ENCODE results near the gene HDHD3. TPM values are rescaled to one million over a fixed set of nuclear protein-coding genes. Genes with fewer than 3 reads are reported as not detected.
"Not testable (repeated sequence)": the region's sequence is repeated elsewhere in the genome, so short reads cannot be mapped to it uniquely, and the experiment has no call there.

HDHD3 gene
- total RNA-seq, 8 experiments from 2014 or later = 6.3 to 15.1 (median 9.0) TPM

- WGBS, 10 experiments = 34 to 93% (median 63%) methylated on average over 1 to 10 of the region's 13 CpGs; no CpG with 5 or more reads in 1 of the 10 experiments
- no peak overlapping the region for H3K27ac ChIP-seq
- in situ Hi-C loops (cut with MboI; ENCODE audit: low pct_unique_long_range_greater_than_20kb in 2 of 9, low sequenced_read_pairs in 9 of 9, unreplicated experiment in 9 of 9) = no loop called here
- no peaks in the 10 kb centered on the region for H3K4me1 ChIP-seq (replicated peaks in 1 of 2)
- H3K4me3 ChIP-seq = no peak overlapping the region
- ATAC-seq (replicated peaks in 6 of 8) = no peak
Observed at GRCh38 chr9:113368982-113369854, 7.6 kb downstream of the HDHD3 start.

DNA sequence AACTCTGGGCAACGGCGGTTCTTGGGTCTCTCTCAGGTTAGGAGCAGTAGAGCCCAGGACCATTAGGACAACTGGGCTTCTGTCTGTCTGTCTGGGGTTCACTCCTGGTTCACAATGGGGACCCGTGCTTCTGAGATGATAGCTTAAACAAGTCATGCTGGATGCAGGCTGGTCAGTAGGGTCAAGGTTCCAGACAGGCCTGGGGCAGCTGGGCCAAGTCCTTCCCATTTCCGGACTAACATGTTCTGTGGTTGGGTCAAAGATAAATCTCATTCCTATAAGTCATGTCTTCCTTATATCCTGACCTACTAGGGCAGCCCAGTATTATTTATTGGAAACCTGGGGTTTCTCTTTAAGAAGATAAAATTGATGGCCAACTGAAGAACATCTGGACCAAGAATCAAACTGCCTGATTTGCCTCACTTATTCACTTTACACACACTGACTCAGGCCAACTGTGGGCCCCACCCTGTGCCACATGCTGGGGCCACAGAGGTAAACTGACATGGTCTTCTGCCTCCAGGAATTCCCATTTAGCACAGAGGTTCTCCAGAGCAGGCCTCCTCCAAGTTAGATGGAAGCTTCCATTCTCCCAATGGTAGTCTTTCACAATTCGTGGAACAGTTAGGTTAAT lies 8.3 kb downstream of the HDHD3 start:
- 52 to 93% (median 83%) methylated on average over 1 to 5 of the region's 5 CpGs; no CpG with 5 or more reads in 2 of the 10 experiments for WGBS, 10 experiments
- Histone ChIP-seq H3K4me1 (replicated peaks in 1 of 2) (no peaks in the 10 kb centered on the region), H3K27ac (no peak overlapping the region), H3K4me3 (no peak overlapping the region)
- ATAC-seq (replicated peaks in 6 of 8) = peak in 2 of 8 experiments; percentile 39 to 52
- in situ Hi-C loops (cut with MboI; ENCODE audit: low pct_unique_long_range_greater_than_20kb in 2 of 9, low sequenced_read_pairs in 9 of 9, unreplicated experiment in 9 of 9) = no loop called here

GRCh38 chr9:113365652-113366051 lies 11.1 kb downstream of the HDHD3 start:
- WGBS, 10 experiments = 50 to 95% (median 75%) methylated on average over 1 to 3 of the region's 3 CpGs; no CpG with 5 or more reads in 3 of the 10 experiments
- in situ Hi-C loops (cut with MboI; ENCODE audit: low pct_unique_long_range_greater_than_20kb in 2 of 9, low sequenced_read_pairs in 9 of 9, unreplicated experiment in 9 of 9); H3K4me3 ChIP-seq; H3K4me1 ChIP-seq (replicated peaks in 1 of 2); H3K27ac ChIP-seq; ATAC-seq (replicated peaks in 6 of 8): not testable (repeated sequence)

GRCh38 chr9:113364951-113365350 lies 11.8 kb downstream of the HDHD3 start:
- in situ Hi-C loops (cut with MboI; ENCODE audit: low pct_unique_long_range_greater_than_20kb in 2 of 9, low sequenced_read_pairs in 9 of 9, unreplicated experiment in 9 of 9) = no loop called here
- Histone ChIP-seq H3K4me3 (no peak overlapping the region), H3K27ac (no peak overlapping the region), H3K4me1 (replicated peaks in 1 of 2) (no peaks in the 10 kb centered on the region)
- 19 to 100% (median 86%) methylated on average over 1 of the region's 1 CpG; no CpG with 5 or more reads in 3 of the 10 experiments for WGBS, 10 experiments
- no peak for ATAC-seq (replicated peaks in 6 of 8)

DNA sequence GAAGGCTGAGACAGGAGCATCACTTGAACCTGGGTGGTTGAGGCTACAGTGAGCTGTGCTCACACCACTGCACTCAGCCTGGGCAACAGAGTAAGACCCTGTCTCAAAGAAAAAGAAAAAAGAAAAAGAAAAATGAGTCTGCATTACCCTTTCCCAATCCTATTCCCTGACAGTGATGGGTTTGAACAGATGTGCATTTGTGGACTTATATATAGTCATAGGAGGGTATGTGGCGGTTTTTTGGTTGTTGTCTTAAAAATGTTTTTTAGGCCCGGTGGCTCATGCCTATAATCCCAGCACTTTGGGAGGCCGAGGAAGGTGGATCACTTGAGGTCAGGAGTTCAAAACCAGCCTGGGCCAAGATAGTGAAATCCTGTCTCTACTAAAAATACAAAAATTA lies 13.4 kb downstream of the HDHD3 start:
- WGBS, 10 experiments = 62 to 100% (median 100%) methylated on average over 1 to 3 of the region's 3 CpGs; no CpG with 5 or more reads in 5 of the 10 experiments

GRCh38 chr9:113361304-113362018 lies 15.3 kb downstream of the HDHD3 start:
- in situ Hi-C loops (cut with MboI; ENCODE audit: low pct_unique_long_range_greater_than_20kb in 2 of 9, low sequenced_read_pairs in 9 of 9, unreplicated experiment in 9 of 9) = no loop called here
- ATAC-seq (replicated peaks in 6 of 8) = peak in 1 of 8 experiments; percentile 31
- 14 to 70% (median 59%) methylated on average over 1 to 6 of the region's 7 CpGs; no CpG with 5 or more reads in 1 of the 10 experiments for WGBS, 10 experiments

More for the DNA sequence above, 13.4 kb downstream of the HDHD3 start:
- no peaks in the 10 kb centered on the region for H3K4me1 ChIP-seq (replicated peaks in 1 of 2)
- no peak overlapping the region for H3K4me3 ChIP-seq
- ATAC-seq (replicated peaks in 6 of 8) = no peak
- no peak overlapping the region for H3K27ac ChIP-seq
- in situ Hi-C loops (cut with MboI; ENCODE audit: low pct_unique_long_range_greater_than_20kb in 2 of 9, low sequenced_read_pairs in 9 of 9, unreplicated experiment in 9 of 9) = no loop called here

DNA sequence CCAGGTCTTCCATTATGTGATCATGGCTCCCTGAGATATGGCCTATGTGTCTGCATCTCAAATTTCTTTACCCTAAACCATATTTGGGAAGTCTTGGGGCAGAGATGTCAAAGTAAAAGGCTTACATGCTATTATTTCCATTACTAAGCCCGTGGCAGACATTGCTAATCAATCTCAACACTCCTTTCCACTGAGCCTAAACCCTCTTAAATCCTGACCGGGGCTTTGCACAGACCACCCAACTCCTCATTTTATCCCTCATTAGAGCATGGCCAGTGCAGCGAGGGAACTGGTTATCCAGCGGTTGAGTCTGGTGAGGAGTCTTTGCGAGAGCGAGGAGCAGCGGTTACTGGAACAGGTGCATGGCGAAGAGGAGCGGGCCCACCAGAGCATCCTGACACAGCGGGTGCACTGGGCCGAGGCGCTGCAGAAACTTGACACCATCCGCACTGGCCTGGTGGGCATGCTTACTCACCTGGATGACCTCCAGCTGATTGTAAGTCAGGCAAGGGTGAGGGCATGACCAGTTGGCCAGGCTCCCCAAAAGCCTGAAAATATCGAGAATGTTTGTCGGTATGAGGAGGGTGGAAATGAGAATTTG lies 16.4 kb downstream of the HDHD3 start:
- WGBS, 10 experiments = 0 to 85% (median 73%) methylated on average over 1 to 8 of the region's 15 CpGs; no CpG with 5 or more reads in 4 of the 10 experiments
- Histone ChIP-seq H3K4me3 (no peak overlapping the region), H3K4me1 (replicated peaks in 1 of 2) (no peaks in the 10 kb centered on the region), H3K27ac (no peak overlapping the region)
- no peak for ATAC-seq (replicated peaks in 6 of 8)
- in situ Hi-C loops (cut with MboI; ENCODE audit: low pct_unique_long_range_greater_than_20kb in 2 of 9, low sequenced_read_pairs in 9 of 9, unreplicated experiment in 9 of 9) = no loop called here

More at GRCh38 chr9:113361304-113362018, 15.3 kb downstream of the HDHD3 start:
- Histone ChIP-seq H3K4me1 (replicated peaks in 1 of 2) (no peaks in the 10 kb centered on the region), H3K27ac (no peak overlapping the region), H3K4me3 (no peak overlapping the region)

GRCh38 chr9:113359385-113359784 lies 17.4 kb downstream of the HDHD3 start:
- no peak for ATAC-seq (replicated peaks in 6 of 8)
- WGBS, 10 experiments = 0 to 100% (median 69%) methylated on average over 1 of the region's 1 CpG; no CpG with 5 or more reads in 6 of the 10 experiments
- in situ Hi-C loops (cut with MboI; ENCODE audit: low pct_unique_long_range_greater_than_20kb in 2 of 9, low sequenced_read_pairs in 9 of 9, unreplicated experiment in 9 of 9) = no loop called here

GRCh38 chr9:113356686-113357292 lies 20.0 kb downstream of the HDHD3 start:
- ATAC-seq (replicated peaks in 6 of 8) = no peak
- Histone ChIP-seq H3K4me1 (replicated peaks in 1 of 2) (no peaks in the 10 kb centered on the region), H3K4me3 (no peak overlapping the region), H3K27ac (no peak overlapping the region)
- in situ Hi-C loops (cut with MboI; ENCODE audit: low pct_unique_long_range_greater_than_20kb in 2 of 9, low sequenced_read_pairs in 9 of 9, unreplicated experiment in 9 of 9) = no loop called here
- WGBS, 10 experiments = 6 to 83% (median 50%) methylated on average over 1 to 6 of the region's 7 CpGs; no CpG with 5 or more reads in 1 of the 10 experiments

More at GRCh38 chr9:113359385-113359784, 17.4 kb downstream of the HDHD3 start:
- H3K4me1 ChIP-seq (replicated peaks in 1 of 2) = no peaks in the 10 kb centered on the region
- H3K4me3 ChIP-seq = no peak overlapping the region
- no peak overlapping the region for H3K27ac ChIP-seq

- Histone ChIP-seq H3K4me3 (no peak overlapping the region), H3K4me1 (replicated peaks in 1 of 2) (no peaks in the 10 kb centered on the region), H3K27ac (no peak overlapping the region)
- WGBS, 10 experiments = 0 to 87% (median 58%) methylated on average over 1 to 4 of the region's 4 CpGs
- in situ Hi-C loops (cut with MboI; ENCODE audit: low pct_unique_long_range_greater_than_20kb in 2 of 9, low sequenced_read_pairs in 9 of 9, unreplicated experiment in 9 of 9) = no loop called here
- peak in 2 of 8 experiments; percentile 56 to 57 for ATAC-seq (replicated peaks in 6 of 8)
Observed at GRCh38 chr9:113355040-113355596, 21.7 kb downstream of the HDHD3 start.

DNA sequence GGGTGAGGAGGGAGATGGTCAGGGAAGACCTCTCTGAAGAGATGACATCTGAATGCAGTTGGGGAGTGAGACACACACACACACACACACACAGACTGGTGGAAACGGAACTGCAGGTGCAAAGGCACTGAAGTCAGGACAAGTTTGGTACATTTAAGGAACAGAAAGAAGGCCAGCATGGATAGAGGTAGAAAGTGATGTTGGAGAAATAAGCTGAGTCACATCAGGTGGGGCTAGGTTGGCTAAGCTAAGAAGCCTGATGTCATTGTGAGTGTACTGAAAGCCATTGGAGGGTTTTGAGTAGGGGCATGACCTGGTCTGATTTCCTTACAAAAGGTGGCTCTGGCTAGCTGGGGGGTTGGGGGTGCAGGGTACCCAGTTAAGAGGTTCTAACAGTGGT lies 24.4 kb downstream of the HDHD3 start:
- 0 to 60% (median 50%) methylated on average over 1 of the region's 1 CpG; no CpG with 5 or more reads in 5 of the 10 experiments for WGBS, 10 experiments
- in situ Hi-C loops (cut with MboI; ENCODE audit: low pct_unique_long_range_greater_than_20kb in 2 of 9, low sequenced_read_pairs in 9 of 9, unreplicated experiment in 9 of 9) = no loop called here
- Histone ChIP-seq H3K4me1 (replicated peaks in 1 of 2) (no peaks in the 10 kb centered on the region), H3K27ac (no peak overlapping the region), H3K4me3 (no peak overlapping the region)
- no peak for ATAC-seq (replicated peaks in 6 of 8)

- WGBS, 10 experiments = 0 to 60% (median 45%) methylated on average over 1 to 5 of the region's 6 CpGs; no CpG with 5 or more reads in 5 of the 10 experiments
- no peak for ATAC-seq (replicated peaks in 6 of 8)
- no peak overlapping the region for H3K4me3 ChIP-seq
- H3K4me1 ChIP-seq (replicated peaks in 1 of 2) = no peaks in the 10 kb centered on the region
- in situ Hi-C loops (cut with MboI; ENCODE audit: low pct_unique_long_range_greater_than_20kb in 2 of 9, low sequenced_read_pairs in 9 of 9, unreplicated experiment in 9 of 9) = no loop called here
- no peak overlapping the region for H3K27ac ChIP-seq
Observed at GRCh38 chr9:113352006-113352405, 24.8 kb downstream of the HDHD3 start.
